BLaER1 treated with 17β-estradiol and CSF1 and Interleukin-3, amounts not matched to agents 10 nM and 100 nM (cell line): ENCODE measurements around the gene ALX4.

ENCODE experiments used
- H3K27ac ChIP-seq, 11 experiments: shearing (Covaris generic); formaldehyde crosslinking; 2 replicates each; pipeline ENCODE4 v1.8.1; 2022
- H3K27me3 ChIP-seq, 11 experiments: shearing (Covaris generic); formaldehyde crosslinking; 2 replicates each; pipeline ENCODE4 v1.8.1; 2022
- H3K36me3 ChIP-seq, 11 experiments: shearing (Covaris generic); formaldehyde crosslinking; 2 replicates each; pipeline ENCODE4 v1.8.1; 2022
- H3K4me1 ChIP-seq, 10 experiments: shearing (Covaris generic); formaldehyde crosslinking; 2 replicates each; pipeline ENCODE4 v1.8.1; 2022
- H3K4me2 ChIP-seq, 11 experiments: shearing (Covaris generic); formaldehyde crosslinking; 2 replicates each; pipeline ENCODE4 v1.8.1; 2022
- H3K4me3 ChIP-seq, 10 experiments: shearing (Covaris generic); formaldehyde crosslinking; 2 replicates each; pipeline ENCODE4 v1.8.1; 2022
- H3K9ac ChIP-seq, 11 experiments: shearing (Covaris generic); formaldehyde crosslinking; 2 replicates each; pipeline ENCODE4 v1.8.1; 2022
- H3K9me3 ChIP-seq, 11 experiments: shearing (Covaris generic); formaldehyde crosslinking; replicated peaks in 1 of 11; 2 replicates each; pipeline ENCODE4 v1.8.1; 2022
- H4K20me1 ChIP-seq, 11 experiments: shearing (Covaris generic); formaldehyde crosslinking; 2 replicates each; pipeline ENCODE4 v1.8.1; 2022
- Cebpa-rat ChIP-seq, 11 experiments: shearing (Covaris generic); IDR thresholded peaks; 2 replicates each; pipeline ENCODE4 v1.8.1; 2022

ALX4 gene

GRCh38 chr11:44321059-44321458 lies 11.1 kb upstream of the ALX4 start:
- Histone ChIP-seq H3K4me2 (no peak overlapping the region), H3K36me3 (no peaks in the 10 kb centered on the region), H3K9ac (no peak overlapping the region), H3K27me3 (peaks cover 88 to 100% (median 100%) of the 10 kb centered on the region in 11 experiments), H3K27ac (no peak overlapping the region), H3K4me3 (no peak overlapping the region), H3K4me1 (peaks cover 0 to 26% (median 12%) of the 10 kb centered on the region in 10 experiments; a peak in 10 of 20 replicates), H4K20me1 (peaks cover 0 to 54% (median 15%) of the 10 kb centered on the region in 11 experiments; a peak in 14 of 22 replicates), H3K9me3 (peaks cover 4 to 25% (median 9%) of the 10 kb centered on the region in 11 experiments; a peak in 19 of 22 replicates)
- no peak for TF ChIP-seq Cebpa-rat (IDR thresholded peaks at IDR 0.05)

- Histone ChIP-seq H3K9ac (no peak overlapping the region), H3K27me3 (peaks cover 95 to 100% (median 100%) of the 10 kb centered on the region in 11 experiments), H3K4me3 (no peak overlapping the region), H3K4me2 (no peak overlapping the region), H3K9me3 (peaks cover 8 to 31% (median 15%) of the 10 kb centered on the region in 11 experiments; a peak in 19 of 22 replicates), H3K36me3 (no peaks in the 10 kb centered on the region), H3K27ac (no peak overlapping the region), H4K20me1 (peaks cover 0 to 58% (median 15%) of the 10 kb centered on the region in 11 experiments; a peak in 14 of 22 replicates), H3K4me1 (peaks cover 0 to 26% (median 12%) of the 10 kb centered on the region in 10 experiments; a peak in 10 of 20 replicates)
- TF ChIP-seq Cebpa-rat (IDR thresholded peaks at IDR 0.05): no peak
Measured at GRCh38 chr11:44320289-44320973, 10.5 kb upstream of the ALX4 start.

GRCh38 chr11:44319552-44320288 lies 9.8 kb upstream of the ALX4 start:
- H4K20me1 ChIP-seq: peaks cover 0 to 58% (median 15%) of the 10 kb centered on the region in 11 experiments; a peak in 14 of 22 replicates
- H3K36me3 ChIP-seq: no peaks in the 10 kb centered on the region
- H3K4me2 ChIP-seq: no peak overlapping the region
- H3K4me3 ChIP-seq: no peak overlapping the region
- no peak overlapping the region for H3K9ac ChIP-seq
- peaks cover 100% of the 10 kb centered on the region in 11 experiments for H3K27me3 ChIP-seq
- no peak for TF ChIP-seq Cebpa-rat (IDR thresholded peaks at IDR 0.05)
- H3K9me3 ChIP-seq: peaks cover 8 to 35% (median 15%) of the 10 kb centered on the region in 11 experiments; a peak in 19 of 22 replicates
- no peak overlapping the region for H3K27ac ChIP-seq
- peaks cover 0 to 26% (median 12%) of the 10 kb centered on the region in 10 experiments; a peak in 10 of 20 replicates for H3K4me1 ChIP-seq

- peaks cover 0 to 26% (median 12%) of the 10 kb centered on the region in 10 experiments; a peak in 10 of 20 replicates for H3K4me1 ChIP-seq
- H3K27ac ChIP-seq: no peak overlapping the region
- H3K9ac ChIP-seq: no peak overlapping the region
- H3K27me3 ChIP-seq: peaks cover 100% of the 10 kb centered on the region in 11 experiments
- H3K4me3 ChIP-seq: no peak overlapping the region
- no peaks in the 10 kb centered on the region for H3K36me3 ChIP-seq
- H3K4me2 ChIP-seq: no peak overlapping the region
- peaks cover 0 to 62% (median 15%) of the 10 kb centered on the region in 11 experiments; a peak in 14 of 22 replicates for H4K20me1 ChIP-seq
- peaks cover 8 to 40% (median 17%) of the 10 kb centered on the region in 11 experiments; a peak in 19 of 22 replicates for H3K9me3 ChIP-seq
- TF ChIP-seq Cebpa-rat (IDR thresholded peaks at IDR 0.05): no peak
Measured at GRCh38 chr11:44319170-44319551, 9.2 kb upstream of the ALX4 start.

- Histone ChIP-seq H3K36me3 (no peaks in the 10 kb centered on the region), H3K4me3 (no peak overlapping the region), H3K9me3 (peaks cover 8 to 40% (median 17%) of the 10 kb centered on the region in 11 experiments; a peak in 19 of 22 replicates), H3K27me3 (peaks cover 100% of the 10 kb centered on the region in 11 experiments), H3K27ac (no peak overlapping the region), H3K4me2 (no peak overlapping the region), H4K20me1 (peaks cover 0 to 70% (median 15%) of the 10 kb centered on the region in 11 experiments; a peak in 14 of 22 replicates), H3K9ac (no peak overlapping the region), H3K4me1 (peaks cover 0 to 26% (median 12%) of the 10 kb centered on the region in 10 experiments; a peak in 10 of 20 replicates)
- TF ChIP-seq Cebpa-rat (IDR thresholded peaks at IDR 0.05): no peak
Measured at GRCh38 chr11:44318369-44318768, 8.4 kb upstream of the ALX4 start.

GRCh38 chr11:44316659-44317240 lies 6.8 kb upstream of the ALX4 start:
- H4K20me1 ChIP-seq: peaks cover 0 to 74% (median 16%) of the 10 kb centered on the region in 11 experiments; a peak in 14 of 22 replicates
- H3K4me2 ChIP-seq: peak overlapping the region in 4 of 11 experiments; percentile 5 to 26 (median 11); a peak in 4 of 22 replicates
- no peaks in the 10 kb centered on the region for H3K36me3 ChIP-seq
- H3K27ac ChIP-seq: no peak overlapping the region
- peak overlapping the region in 1 of 10 experiments; percentile 28; a peak in 1 of 20 replicates for H3K4me3 ChIP-seq
- peaks cover 10 to 45% (median 17%) of the 10 kb centered on the region in 11 experiments; a peak in 19 of 22 replicates for H3K9me3 ChIP-seq
- H3K4me1 ChIP-seq: peaks cover 0 to 12% (median 7%) of the 10 kb centered on the region in 10 experiments; a peak in 8 of 20 replicates
- no peak overlapping the region for H3K9ac ChIP-seq
- peaks cover 100% of the 10 kb centered on the region in 11 experiments for H3K27me3 ChIP-seq
- no peak for TF ChIP-seq Cebpa-rat (IDR thresholded peaks at IDR 0.05)

- no peak overlapping the region for H3K9ac ChIP-seq
- no peak overlapping the region; a peak in 1 of 22 replicates for H3K4me2 ChIP-seq
- H3K4me3 ChIP-seq: peak overlapping the region in 1 of 10 experiments; percentile 28; a peak in 1 of 20 replicates
Measured at GRCh38 chr11:44315947-44316658, 6.2 kb upstream of the ALX4 start.

GRCh38 chr11:44314733-44315132 lies 4.8 kb upstream of the ALX4 start:
- peaks cover 10 to 40% (median 17%) of the 10 kb centered on the region in 11 experiments; a peak in 19 of 22 replicates for H3K9me3 ChIP-seq
- no peak overlapping the region for H3K27ac ChIP-seq
- peaks cover 0 to 14% (median 8%) of the 10 kb centered on the region in 10 experiments; a peak in 13 of 20 replicates for H3K4me1 ChIP-seq
- H3K36me3 ChIP-seq: no peaks in the 10 kb centered on the region
- no peak overlapping the region for H3K9ac ChIP-seq
- H3K27me3 ChIP-seq: peaks cover 100% of the 10 kb centered on the region in 11 experiments
- no peak overlapping the region for H3K4me3 ChIP-seq
- H3K4me2 ChIP-seq: no peak overlapping the region
- H4K20me1 ChIP-seq: peaks cover 0 to 86% (median 30%) of the 10 kb centered on the region in 11 experiments; a peak in 15 of 22 replicates
- TF ChIP-seq Cebpa-rat (IDR thresholded peaks at IDR 0.05): no peak

More at GRCh38 chr11:44315947-44316658, 6.2 kb upstream of the ALX4 start:
- Histone ChIP-seq H3K9me3 (peaks cover 10 to 49% (median 17%) of the 10 kb centered on the region in 11 experiments; a peak in 19 of 22 replicates), H3K36me3 (no peaks in the 10 kb centered on the region), H3K27me3 (peaks cover 100% of the 10 kb centered on the region in 11 experiments), H3K27ac (no peak overlapping the region), H4K20me1 (peaks cover 0 to 78% (median 23%) of the 10 kb centered on the region in 11 experiments; a peak in 14 of 22 replicates), H3K4me1 (peaks cover 0 to 12% (median 6%) of the 10 kb centered on the region in 10 experiments; a peak in 8 of 20 replicates)
- TF ChIP-seq Cebpa-rat (IDR thresholded peaks at IDR 0.05): no peak; a peak in 1 of 22 replicates
